K562 (cell line): ENCODE results near the gene RAB3D. TPM values are rescaled to one million over a fixed set of nuclear protein-coding genes. Genes with fewer than 3 reads are reported as not detected.
A peak's percentile ranks its signal among the peaks of the same experiment; 100 is the strongest.

ENCODE experiments used
- ARNT ChIP-seq, 2 experiments: fragments of 450-650 bp; IDR thresholded peaks; 2 replicates each; pipeline ENCODE4 v1.6.1; 2016; ENCODE audit warnings: mild to moderate bottlenecking in 1 of 2
- BRD4 ChIP-seq: fragments of 200-600 bp; sonication (generic); IDR thresholded peaks from 2 replicates; pipeline ENCODE4 v1.6.1; 2017; ENCODE audit warnings: inconsistent platforms
- BRD9 ChIP-seq: fragments of 450-650 bp; IDR thresholded peaks from 2 replicates; pipeline ENCODE4 v1.6.1; 2018; ENCODE audit warnings: low read depth; ENCODE audit not compliant: partially characterized antibody
- CCNT2 ChIP-seq: IDR thresholded peaks from 2 replicates; pipeline ENCODE4 v1.6.1; 2011; ENCODE audit warnings: borderline replicate concordance, low read depth, mild to moderate bottlenecking, moderate library complexity, mixed read lengths, low read length; ENCODE audit not compliant: insufficient read length; ENCODE audit errors: extremely low read depth
- EHMT2 ChIP-seq: fragments of 450-650 bp; IDR thresholded peaks from 2 replicates; pipeline ENCODE4 v1.6.1; 2018; ENCODE audit warnings: antibody characterized with exemption
- HMBOX1 ChIP-seq: sonication (generic); IDR thresholded peaks from 2 replicates; pipeline ENCODE4 v1.6.1; 2016
- HMGN3 ChIP-seq: IDR thresholded peaks from 2 replicates; pipeline ENCODE4 v1.6.1; 2011; ENCODE audit warnings: borderline replicate concordance, low read depth, mild to moderate bottlenecking, mixed read lengths, low read length; ENCODE audit not compliant: insufficient read length; ENCODE audit errors: extremely low read depth
- ID3 ChIP-seq, 2 experiments: fragments of 250-450 bp in 1 of 2; fragments of 450-650 bp in 1 of 2; sonication (Bioruptor Pico) in 1 of 2; IDR thresholded peaks; 2 replicates each; pipeline versions ENCODE4 v1.6.1 to v1.8.0; 2016 to 2021; ENCODE audit warnings: mild to moderate bottlenecking in 2 of 2, moderate library complexity in 2 of 2, missing compliant biosample characterization in 1 of 2, missing genetic modification characterization in 1 of 2
- MAFF ChIP-seq: IDR thresholded peaks from 2 replicates; pipeline ENCODE4 v1.6.1; 2012; ENCODE audit warnings: low read length, improper control_type of control experiment
- MLLT1 ChIP-seq, 2 experiments: fragments of 450-650 bp; IDR thresholded peaks; 2 replicates each; pipeline ENCODE4 v1.6.1; 2016
- MYNN ChIP-seq, 2 experiments: sonication (generic); formaldehyde crosslinking in 1 of 2; IDR thresholded peaks; 2 replicates each; pipeline versions ENCODE4 v1.5.0 to v1.6.1; 2016 to 2020; ENCODE audit warnings: antibody characterized with exemption in 1 of 2, missing genetic modification reagents in 1 of 2
- NBN ChIP-seq: fragments of 450-650 bp; IDR thresholded peaks from 2 replicates; pipeline ENCODE4 v1.6.1; 2016; ENCODE audit warnings: low read depth, mild to moderate bottlenecking
- NFRKB ChIP-seq: fragments of 450-650 bp; IDR thresholded peaks from 2 replicates; pipeline ENCODE4 v1.6.1; 2016; ENCODE audit warnings: low read depth
- NKRF ChIP-seq: fragments of 450-650 bp; IDR thresholded peaks from 2 replicates; pipeline ENCODE4 v1.6.1; 2016; ENCODE audit warnings: borderline replicate concordance
- NR2C1 ChIP-seq, 2 experiments: fragments of 450-650 bp; IDR thresholded peaks; 2 replicates each; pipeline ENCODE4 v1.6.1; 2017; ENCODE audit warnings: mild to moderate bottlenecking in 2 of 2, antibody characterized with exemption in 1 of 2, inconsistent platforms in 1 of 2, missing compliant biosample characterization in 1 of 2, missing genetic modification characterization in 1 of 2
- PKNOX1 ChIP-seq: fragments of 450-650 bp; IDR thresholded peaks from 2 replicates; pipeline ENCODE4 v1.6.1; 2016
- POLR2A ChIP-seq: fragments of 450-650 bp; conservative IDR thresholded peaks from 2 replicates; pipeline ENCODE4 v1.6.1; 2016
- SOX6 ChIP-seq: fragments of 450-650 bp; IDR thresholded peaks from 2 replicates; pipeline ENCODE4 v1.6.1; 2014; ENCODE audit warnings: mild to moderate bottlenecking
- TAF7 ChIP-seq: fragments of 450-650 bp; IDR thresholded peaks from 2 replicates; pipeline ENCODE4 v1.6.1; 2016; ENCODE audit warnings: missing genetic modification characterization, missing compliant biosample characterization
- TBP ChIP-seq: optimal IDR thresholded peaks from 2 replicates; pipeline ENCODE3; 2011; ENCODE audit warnings: low read depth, low read length, improper control_type of control experiment
- ZKSCAN1 ChIP-seq: fragments of 150-350 bp; IDR thresholded peaks from 2 replicates; pipeline ENCODE4 v1.6.1; 2016; ENCODE audit warnings: low read depth, low read length
- ZNF282 ChIP-seq: sonication (generic); formaldehyde crosslinking; IDR thresholded peaks from 2 replicates; pipeline ENCODE4 v1.8.1; 2023; ENCODE audit warnings: missing genetic modification reagents
- polyA plus RNA-seq, 8 experiments: library from polyadenylated mRNA; depleted of rRNA in 4 of 8; stranded (reverse) in 5 of 8; unstranded in 3 of 8; fragments of >200 nt; fragmentation: Nextera tagmentation in 2 of 8; fragmentation: Illumina TruSeq in 1 of 8; extraction: Ambion mirVana in 2 of 8; extraction: Trizol in 1 of 8; gene quantifications; 2 replicates each; pipeline versions ENCODE4 v1.2.1 to v1.2.3, GENCODE V29; 2011 to 2014; ENCODE audit warnings: inconsistent platforms in 1 of 8, missing spikeins in 1 of 8
- total RNA-seq, 7 experiments: library from RNA; depleted of rRNA in 6 of 7; stranded (reverse); fragments of >200 nt in 6 of 7; fragmentation: Illumina TruSeq in 2 of 7; extraction: Trizol in 2 of 7; gene quantifications; 2 replicates each; pipeline versions ENCODE4 v1.2.1 to v1.2.3, GENCODE V29; 2011 to 2021; ENCODE audit warnings: low replicate concordance in 1 of 7

Gene RAB3D
- total and polyA plus RNA-seq, 9 of the 15 experiments (the other 6 are each of a cell fraction or from before 2014, with no cell fraction given), result 0.34 to 3.3 (median 1.3) TPM

GRCh38 chr19:11355160-11356073 is 16.0 kb upstream of the RAB3D start, which contains the start of gene PLPPR2 (continued):
- no peak for TF ChIP-seq NKRF
- TF ChIP-seq NBN, result peak; percentile 27; the same call in 1 of the 2 replicates
- peak; percentile 68 to 83; a peak in 3 of 4 replicates for TF ChIP-seq MLLT1 (IDR thresholded peaks at IDR 0.05)
- TF ChIP-seq BRD9, result no peak
- TF ChIP-seq EHMT2, result peak; percentile 67
- peak; percentile 72 for TF ChIP-seq HMGN3
- TF ChIP-seq ARNT (IDR thresholded peaks at IDR 0.05), result peak in 1 of 2 experiments; percentile 55; a peak in 1 of 4 replicates
- TF ChIP-seq NFRKB, result 0 out of 2 replicates have a peak, but pooled peaks have one; percentile 56
- TF ChIP-seq ZKSCAN1, result no peak
- TF ChIP-seq ID3 (CRISPR knock-in tag; IDR thresholded peaks at IDR 0.05), result no peak
- TF ChIP-seq ID3 (tag; IDR thresholded peaks at IDR 0.05), result peak; percentile 32; the same call in 1 of the 2 replicates
- TF ChIP-seq NR2C1 (IDR thresholded peaks at IDR 0.05), result no peak
- no peak for TF ChIP-seq NR2C1 (tag; IDR thresholded peaks at IDR 0.05)
- TF ChIP-seq HMBOX1, result no peak
- TF ChIP-seq MYNN (IDR thresholded peaks at IDR 0.05), result no peak
- TF ChIP-seq MYNN (CRISPR knock-in tag; IDR thresholded peaks at IDR 0.05), result no peak
- no peak for TF ChIP-seq ZNF282 (CRISPR knock-in tag)
- TF ChIP-seq TBP, result peak; percentile 16
- TF ChIP-seq PKNOX1, result peak; percentile 32; the same call in 1 of the 2 replicates
- peak; percentile 47; the same call in 1 of the 2 replicates for TF ChIP-seq POLR2A
- TF ChIP-seq BRD4, result no peak
- TF ChIP-seq SOX6, result no peak
- peak; percentile 71 for TF ChIP-seq CCNT2
- no peak for TF ChIP-seq MAFF
- no peak for TF ChIP-seq TAF7 (tag)
